Aorta (tissue), 5 donors: ENCODE results near the gene CD209. TPM values are rescaled to one million over a fixed set of nuclear protein-coding genes. Genes with fewer than 3 reads are reported as not detected.
"Not testable (repeated sequence)": the region's sequence is repeated elsewhere in the genome, so short reads cannot be mapped to it uniquely, and the experiment has no call there.

ENCODE experiments used
- ATAC-seq: fragments of 200-7000 bp; cut with Tn5 transposase; one replicate; pipeline ENCODE4 v1.9.1; 2022; ENCODE audit warnings: moderate library complexity; ENCODE audit not compliant: low FRiP score
- DNase-seq, 2 donors: peaks; one replicate each; pipeline ENCODE4 v3.0.0-alpha.2; 2020
- H3K27ac ChIP-seq, 2 donors: one replicate each; pipeline ENCODE4 v1.5.1; 2013; ENCODE audit warnings: low read length in 2 of 2, mild to moderate bottlenecking in 2 of 2, moderate library complexity in 2 of 2, control low read depth in 1 of 2, inconsistent platforms in 1 of 2, low read depth in 1 of 2
- H3K27me3 ChIP-seq, 2 donors: one replicate each; pipeline ENCODE4 v1.6.1; 2013; ENCODE audit warnings: control low read depth in 1 of 2, low read length in 1 of 2, mild to moderate bottlenecking in 1 of 2, moderate library complexity in 1 of 2; ENCODE audit not compliant: insufficient read depth in 2 of 2, control insufficient read depth in 1 of 2
- H3K36me3 ChIP-seq, 2 donors: one replicate each; pipeline ENCODE4 v1.6.1; 2013; ENCODE audit warnings: control low read depth in 1 of 2, low read length in 1 of 2, mild to moderate bottlenecking in 1 of 2; ENCODE audit not compliant: insufficient read depth in 2 of 2, control insufficient read depth in 1 of 2
- H3K4me1 ChIP-seq, 2 donors: one replicate each; pipeline ENCODE4 v1.6.1; 2013; ENCODE audit warnings: low read length in 2 of 2, control low read depth in 1 of 2, mild to moderate bottlenecking in 1 of 2, moderate library complexity in 1 of 2; ENCODE audit not compliant: insufficient read depth in 2 of 2, control insufficient read depth in 1 of 2
- H3K4me3 ChIP-seq, 2 donors: one replicate each; pipeline ENCODE4 v1.5.1; 2013; ENCODE audit warnings: low read length in 2 of 2, control low read depth in 1 of 2, mild to moderate bottlenecking in 1 of 2
- H3K9me3 ChIP-seq: one replicate; pipeline ENCODE4 v1.6.1; 2013; ENCODE audit warnings: mild to moderate bottlenecking, low read length; ENCODE audit not compliant: control insufficient read depth
- WGBS, 2 donors: extraction: QIAGEN DNeasy Blood & Tissue Kit; methylation state at CpG; one replicate each; pipeline ENCODE4 v1.1.7; 2013; 5-methylcytosine and 5-hydroxymethylcytosine counted together
- intact Hi-C, 2 donors: fragments of 100-400 bp; cut with DNase I; formaldehyde crosslinking; loops; one replicate each; pipeline versions ENCODE4 v1.14.2 to v1.15.0; 2022
- long read RNA-seq, 2 donors: library from polyadenylated mRNA; unstranded; transcript quantifications; one replicate each; pipeline ENCODE4 v2.0.0, GENCODE V29; 2020 to 2021
- polyA plus RNA-seq, 2 donors: library from polyadenylated mRNA; stranded (reverse); fragments of 200-250 nt; gene quantifications; one replicate each; pipeline ENCODE4 v1.2.3, GENCODE V29; 2013
- total RNA-seq, 2 donors: library from RNA; stranded (reverse); fragmentation: NEBNext Ultra II Directional; extraction: Animal tissue kit (Norgen Biotek cat#: 25700); gene quantifications; one replicate each; pipeline ENCODE4 v1.2.1, GENCODE V29; 2021
- donor health status: healthy with polysubstance abuse.
- donor health status: Bipolar disorder and iron deficiency.
- donor health status: DM: no; HTN: no; CAD: no.
- donor health status: DM: no; HTN: no; CAD: no.
- donor health status: DM: yes; HTN: yes; CAD: no.

CD209 gene, protein sequence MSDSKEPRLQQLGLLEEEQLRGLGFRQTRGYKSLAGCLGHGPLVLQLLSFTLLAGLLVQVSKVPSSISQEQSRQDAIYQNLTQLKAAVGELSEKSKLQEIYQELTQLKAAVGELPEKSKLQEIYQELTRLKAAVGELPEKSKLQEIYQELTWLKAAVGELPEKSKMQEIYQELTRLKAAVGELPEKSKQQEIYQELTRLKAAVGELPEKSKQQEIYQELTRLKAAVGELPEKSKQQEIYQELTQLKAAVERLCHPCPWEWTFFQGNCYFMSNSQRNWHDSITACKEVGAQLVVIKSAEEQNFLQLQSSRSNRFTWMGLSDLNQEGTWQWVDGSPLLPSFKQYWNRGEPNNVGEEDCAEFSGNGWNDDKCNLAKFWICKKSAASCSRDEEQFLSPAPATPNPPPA
- total RNA-seq: 10 to 100 TPM; 19.2 to 63.9 TPM
- polyA plus RNA-seq: 1 to 10 TPM; 1.0 to 3.1 TPM
- long read RNA-seq, donor 1, partial matches to known transcripts: 0 of 3 reads
- long read RNA-seq, donor 1, other reads (novel, unspliced or antisense): 3 of 3 reads
- long read RNA-seq, donor 2, full-length matches to known transcripts: 2 of 10 reads
- long read RNA-seq, donor 2, partial matches to known transcripts: 0 of 10 reads
- long read RNA-seq, donor 2, other reads (novel, unspliced or antisense): 8 of 10 reads

DNA sequence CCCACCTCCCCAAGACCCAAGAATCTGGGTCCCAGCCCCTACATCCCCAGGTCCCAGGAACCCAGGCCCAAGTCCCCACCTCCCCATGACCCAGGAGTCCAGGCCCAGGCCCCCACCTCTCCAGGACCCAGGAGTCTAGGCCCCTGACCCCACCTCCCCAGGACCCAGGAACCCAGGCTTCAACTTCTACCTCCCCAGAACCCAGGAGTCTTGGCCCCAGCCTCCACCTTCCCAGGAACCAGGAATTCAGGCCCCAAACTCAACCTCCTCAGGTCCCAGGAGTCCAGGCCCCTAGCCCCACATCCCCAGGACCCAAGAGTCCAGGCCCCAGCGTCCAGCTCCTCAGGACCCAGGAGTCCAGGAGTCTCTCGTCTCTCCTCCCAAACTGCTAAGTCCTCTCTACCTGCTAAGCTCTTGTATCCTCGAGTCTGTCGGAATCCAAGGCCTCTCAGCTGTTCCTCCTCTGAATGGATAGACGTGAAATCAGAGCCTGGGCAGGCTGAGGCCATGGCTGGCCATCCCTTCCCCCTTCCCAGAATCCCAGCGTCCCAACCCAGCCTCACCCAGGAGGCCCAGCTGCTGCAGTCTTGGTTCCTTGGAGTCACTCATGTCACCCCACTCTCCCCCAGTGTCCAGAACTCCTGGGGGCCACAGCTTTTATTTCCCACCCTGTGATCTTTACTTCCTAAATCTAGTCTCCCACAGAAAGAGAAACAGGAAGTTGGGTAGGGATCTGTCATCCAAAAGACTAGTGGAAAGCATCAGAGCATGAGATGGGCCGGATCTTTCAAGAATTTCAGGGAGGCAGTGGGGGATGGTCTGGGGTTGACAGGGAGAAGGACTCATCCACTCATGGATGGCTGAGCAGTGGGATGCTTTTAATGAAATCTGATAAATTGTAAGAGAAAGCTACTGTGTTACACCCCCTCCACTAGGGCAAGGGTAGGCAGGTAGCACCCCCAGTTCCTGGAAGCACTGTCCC is at the start of gene CD209:
TSS of gene CD209 (minus strand) at position 632 of the 982 bp plus-strand sequence. CDS start at position 609, 23 bp downstream.
- ATAC-seq: no peak
- Histone ChIP-seq H3K4me3 (no peak within 1 kb of the TSS), H3K9me3 (no peaks in the 10 kb centered on the region), H3K27ac (no peak within 1 kb of the TSS), H3K4me1 (no peaks in the 10 kb centered on the region), H3K27me3 (peaks cover 0 to 1% of the 10 kb centered on the region in 2 donors), H3K36me3 (no peaks in the 10 kb centered on the region)
- DNase-seq: no peak
- intact Hi-C loops: no loop called here
- WGBS, 2 donors: 43 to 51% methylated on average over 7 of the region's 7 CpGs

DNA sequence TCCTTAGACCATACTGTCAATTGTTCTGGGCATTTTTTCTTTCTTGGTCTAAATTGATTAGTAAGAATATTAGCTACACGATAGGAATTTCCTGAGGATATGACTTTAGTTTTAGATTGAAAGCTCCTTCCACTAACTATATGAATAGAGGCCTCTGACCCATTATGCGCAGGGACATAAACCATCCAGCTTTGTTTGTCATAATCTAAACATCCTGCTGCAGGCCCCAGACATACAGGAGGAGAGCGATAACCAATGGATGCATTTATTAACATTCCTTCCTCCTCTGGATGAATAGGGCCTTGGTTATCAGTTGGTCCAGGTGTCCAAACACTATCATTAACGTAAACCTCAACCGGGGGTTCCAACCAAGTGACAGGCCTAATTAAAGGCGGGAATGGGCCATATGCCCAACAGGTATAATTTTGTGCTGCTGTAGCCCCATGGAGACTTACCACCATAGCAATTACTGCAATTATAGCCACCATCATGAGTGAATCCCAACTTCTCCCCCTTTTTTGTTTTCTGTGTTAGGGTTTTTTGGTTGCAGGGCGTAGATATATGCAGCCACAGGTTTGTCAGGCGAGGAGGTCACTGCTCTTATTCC is 48.3 kb upstream of the CD209 start:
- no peaks in the 10 kb centered on the region for H3K36me3 ChIP-seq
- H3K27ac ChIP-seq: no peak overlapping the region
- H3K4me1 ChIP-seq: no peaks in the 10 kb centered on the region
- 66 to 72% methylated on average over 8 of the region's 8 CpGs for WGBS, 2 donors
- DNase-seq (no peak), ATAC-seq (no peak)
- H3K27me3 ChIP-seq: no peaks in the 10 kb centered on the region
- H3K4me3 ChIP-seq: no peak overlapping the region
- intact Hi-C loops: loop anchor here (5.0 to 10.0 kb wide), 5 partner anchors 111 to 438 kb away; partner anchors contain the start of gene TRAPPC5 (in 1 of the 2)
- no peaks in the 10 kb centered on the region for H3K9me3 ChIP-seq

DNA sequence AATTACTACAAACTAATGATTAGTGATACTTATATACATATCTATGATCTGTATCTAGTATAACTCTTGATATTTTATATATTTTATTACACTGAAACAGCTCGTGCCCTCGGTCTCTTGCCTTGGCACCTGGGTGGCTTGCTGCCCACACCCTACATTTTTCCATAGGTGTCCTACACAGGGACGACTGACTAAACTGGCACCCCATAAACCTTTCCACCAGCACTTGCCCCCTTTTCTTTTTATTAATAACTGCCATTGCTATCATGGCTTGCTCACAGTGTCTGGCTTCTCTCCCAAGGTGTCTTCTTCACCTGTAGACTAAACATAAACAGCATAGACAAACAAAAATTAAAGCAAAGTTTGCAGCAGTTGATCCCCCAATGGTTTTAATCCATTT is 46.2 kb upstream of the CD209 start:
- 75 to 76% methylated on average over 3 of the region's 3 CpGs for WGBS, 2 donors
- no peaks in the 10 kb centered on the region for H3K4me1 ChIP-seq
- no peaks in the 10 kb centered on the region for H3K27me3 ChIP-seq
- intact Hi-C loops: loop anchor here (10.0 kb wide), 2 partner anchors 109 to 139 kb away; partner anchors contain the start of gene TRAPPC5 (in 1 of the 2)
- no peak overlapping the region for H3K27ac ChIP-seq
- H3K36me3 ChIP-seq: no peaks in the 10 kb centered on the region
- no peaks in the 10 kb centered on the region for H3K9me3 ChIP-seq
- ATAC-seq: no peak
- no peak for DNase-seq
- H3K4me3 ChIP-seq: no peak overlapping the region

DNA sequence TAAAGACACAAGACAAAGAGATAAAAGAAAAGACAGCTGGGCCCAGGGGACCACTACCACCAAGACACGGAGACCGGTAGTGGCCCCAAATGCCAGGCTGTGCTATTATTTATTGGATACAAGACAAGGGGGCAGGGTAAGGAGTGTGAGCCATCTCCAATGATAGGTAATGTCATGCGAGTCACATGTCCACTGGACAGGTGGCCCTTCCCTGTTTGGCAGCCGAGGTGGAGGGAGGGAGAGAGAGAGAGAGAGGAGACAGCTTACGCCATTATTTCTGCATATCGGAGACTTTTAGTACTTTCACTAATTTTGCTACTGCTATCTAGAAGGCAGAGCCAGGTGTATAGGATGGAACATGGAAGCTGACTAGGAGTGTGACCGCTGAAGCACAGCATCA is 45.4 kb upstream of the CD209 start:
- ATAC-seq, H3K4me1 ChIP-seq, H3K27ac ChIP-seq, DNase-seq, H3K27me3 ChIP-seq, H3K9me3 ChIP-seq, H3K36me3 ChIP-seq, H3K4me3 ChIP-seq: not testable (repeated sequence)
- 67 to 79% methylated on average over 7 of the region's 7 CpGs for WGBS, 2 donors
- intact Hi-C loops: loop anchor here (10.0 kb wide), 2 partner anchors 108 to 138 kb away; partner anchors contain the start of gene TRAPPC5 (in 1 of the 2)

DNA sequence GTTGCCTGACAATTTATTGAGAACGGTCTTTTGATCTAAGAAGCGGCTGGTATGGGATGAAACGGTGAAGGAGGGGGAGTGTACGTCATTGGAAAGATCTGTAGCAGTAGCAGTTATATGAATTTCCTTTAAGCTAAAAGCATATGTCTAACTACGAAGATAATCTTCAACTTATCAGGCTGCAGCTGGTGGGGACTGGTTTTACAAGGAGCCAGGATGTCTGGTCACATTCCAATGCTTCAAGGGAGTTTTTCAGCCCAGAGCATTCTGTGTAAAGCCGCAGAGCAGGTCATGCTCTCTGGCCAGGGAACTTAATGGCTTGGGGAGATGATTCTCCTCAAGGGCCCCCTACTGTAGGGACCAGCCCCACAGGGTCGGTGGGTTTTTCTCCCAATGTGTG is 44.9 kb upstream of the CD209 start:
- Histone ChIP-seq H3K4me3 (no peak overlapping the region), H3K27me3 (no peaks in the 10 kb centered on the region), H3K9me3 (no peaks in the 10 kb centered on the region), H3K36me3 (no peaks in the 10 kb centered on the region), H3K4me1 (no peaks in the 10 kb centered on the region), H3K27ac (no peak overlapping the region)
- DNase-seq (no peak), ATAC-seq (no peak)
- intact Hi-C loops: loop anchor here (10.0 kb wide), 2 partner anchors 107 to 137 kb away; partner anchors contain the start of gene TRAPPC5 (in 1 of the 2)
- WGBS, 2 donors: 45 to 54% methylated on average over 7 of the region's 7 CpGs

DNA sequence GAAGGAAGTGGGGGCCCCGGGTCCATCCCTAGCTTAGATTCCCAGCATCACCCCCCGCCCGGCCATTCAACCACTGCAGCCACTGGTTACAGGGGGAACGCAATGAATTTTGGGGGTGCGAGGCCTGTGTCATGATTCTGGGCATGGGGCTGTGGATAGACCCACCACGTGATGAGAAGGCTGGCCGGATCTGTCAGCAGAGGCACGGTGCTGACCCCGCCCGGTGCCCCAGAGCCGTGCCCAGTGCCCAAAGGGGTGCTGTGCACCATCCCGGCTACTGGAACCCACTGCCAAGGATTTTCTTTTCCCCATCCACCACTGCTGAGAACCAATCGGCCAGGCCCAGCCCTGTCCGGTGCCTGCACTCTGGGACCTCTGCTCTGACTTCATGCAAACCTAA is 43.1 kb upstream of the CD209 start:
- intact Hi-C loops: loop anchor here (10.0 kb wide), 2 partner anchors 106 to 136 kb away; partner anchors contain the start of gene TRAPPC5 (in 1 of the 2)
- no peak for DNase-seq
- no peaks in the 10 kb centered on the region for H3K4me1 ChIP-seq
- no peak overlapping the region for H3K4me3 ChIP-seq
- H3K36me3 ChIP-seq: no peaks in the 10 kb centered on the region
- H3K27ac ChIP-seq: no peak overlapping the region
- 84 to 86% methylated on average over 14 of the region's 14 CpGs for WGBS, 2 donors
- H3K27me3 ChIP-seq: no peaks in the 10 kb centered on the region
- H3K9me3 ChIP-seq: no peaks in the 10 kb centered on the region
- ATAC-seq: no peak

DNA sequence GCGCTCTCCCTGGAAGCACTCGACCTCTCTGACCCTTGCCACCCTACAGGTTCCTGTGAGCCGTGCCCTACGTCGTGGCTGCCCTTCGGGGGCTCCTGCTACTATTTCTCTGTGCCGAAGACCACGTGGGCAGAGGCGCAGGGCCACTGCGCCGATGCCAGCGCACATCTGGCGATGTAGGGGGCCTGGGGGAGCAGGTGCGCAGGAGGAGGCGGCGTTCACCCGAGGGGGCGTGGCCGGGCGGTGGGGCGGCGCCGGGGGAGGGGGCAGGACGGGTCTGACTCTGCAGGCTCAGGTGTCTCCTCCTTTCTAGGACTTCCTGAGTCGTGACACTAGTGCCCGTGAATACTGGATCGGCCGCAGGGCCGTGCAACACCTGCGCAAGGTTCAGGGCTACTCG is 42.1 kb upstream of the CD209 start:
- Histone ChIP-seq H3K27ac (no peak overlapping the region), H3K4me1 (no peaks in the 10 kb centered on the region), H3K4me3 (no peak overlapping the region), H3K9me3 (no peaks in the 10 kb centered on the region), H3K36me3 (no peaks in the 10 kb centered on the region), H3K27me3 (no peaks in the 10 kb centered on the region)
- WGBS, 2 donors: 4% methylated on average over 30 to 31 of the region's 31 CpGs
- DNase-seq: no peak
- intact Hi-C loops: no loop called here
- no peak for ATAC-seq

DNA sequence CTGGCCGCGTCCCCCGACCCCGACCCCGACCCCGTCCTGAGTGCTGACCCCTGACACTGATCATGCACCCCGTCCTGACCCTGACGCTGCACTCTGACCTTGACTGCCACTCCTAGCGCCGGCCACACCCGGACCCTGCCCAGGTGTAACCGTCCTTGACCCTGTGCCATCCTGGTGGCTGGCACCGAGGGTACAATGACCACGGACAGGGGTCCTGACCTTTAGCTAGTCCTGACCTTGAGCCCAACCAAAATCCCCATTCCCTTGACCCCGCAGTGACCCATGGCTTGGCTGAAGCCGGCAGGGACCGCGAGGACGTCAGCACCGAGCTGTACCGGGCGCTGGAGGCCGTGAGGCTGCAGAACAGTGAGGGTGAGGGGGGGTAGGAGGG is 41.6 kb upstream of the CD209 start:
- no peaks in the 10 kb centered on the region for H3K9me3 ChIP-seq
- DNase-seq: no peak
- H3K27me3 ChIP-seq: no peaks in the 10 kb centered on the region
- 2% methylated on average over 15 to 23 of the region's 23 CpGs for WGBS, 2 donors
- H3K4me1 ChIP-seq: no peaks in the 10 kb centered on the region
- H3K36me3 ChIP-seq: no peaks in the 10 kb centered on the region
- no peak overlapping the region for H3K27ac ChIP-seq
- intact Hi-C loops: no loop called here
- no peak overlapping the region for H3K4me3 ChIP-seq
- ATAC-seq: peak; percentile 19
